B cell (primary cell): ENCODE measurements around the gene UBE2G2. TPM values are rescaled to one million over a fixed set of nuclear protein-coding genes. Genes with fewer than 3 reads are reported as not detected.

Source experiments
- ATAC-seq: fragments of 200-7000 bp; cut with Tn5 transposase; one replicate; pipeline ENCODE4 v1.10.0; 2021; ENCODE audit warnings: low read depth, mild to moderate bottlenecking, moderate number of reproducible peaks, moderate library complexity
- CTCF ChIA-PET: fragments of 350-600 bp; sonication (Branson Sonifier 250); formaldehyde crosslinking; loops from one replicate; lab custom pipeline; 2021; ENCODE audit warnings: antibody characterized with exemption, inconsistent platforms; lab: Charles Lee
- POLR2A ChIA-PET: fragments of 350-600 bp; sonication (Branson Sonifier 250); formaldehyde crosslinking; loops from one replicate; lab custom pipeline; 2021; ENCODE audit warnings: antibody characterized with exemption; lab: Charles Lee
- DNase-seq: peaks from one replicate; pipeline ENCODE4 v3.0.0; 2013
- H2AFZ ChIP-seq: 2 replicates; pipeline ENCODE4 v1.6.1; 2012; ENCODE audit warnings: mild to moderate bottlenecking, low read depth, low read length; ENCODE audit not compliant: insufficient read depth, poor library complexity, severe bottlenecking
- H3K27ac ChIP-seq, 2 donors: 1 replicate in 1 of 2; 2 replicates in 1 of 2; pipeline ENCODE4 v1.5.1; 2012 to 2013; ENCODE audit warnings: low read length in 2 of 2, mild to moderate bottlenecking in 2 of 2, moderate library complexity in 1 of 2
- H3K27me3 ChIP-seq, 4 experiments: fragments of 200-600 bp in 1 of 4; sonication (generic) in 1 of 4; replicated peaks in 1 of 4; 1 replicate in 2 of 4; 2 replicates in 2 of 4; pipeline versions ENCODE4 v1.6.1 to v1.7.0; 2013 to 2016; ENCODE audit warnings: low read length in 3 of 4, mild to moderate bottlenecking in 2 of 4, mixed read lengths in 1 of 4, moderate library complexity in 1 of 4; ENCODE audit not compliant: insufficient read depth in 4 of 4, control insufficient read depth in 3 of 4; ENCODE audit errors: control extremely low read depth in 1 of 4
- H3K36me3 ChIP-seq, 2 experiments: replicated peaks in 1 of 2; 1 replicate in 1 of 2; 2 replicates in 1 of 2; pipeline versions ENCODE4 v1.6.1 to v1.7.1; 2013; ENCODE audit warnings: low read length in 1 of 2; ENCODE audit not compliant: insufficient read depth in 2 of 2, control insufficient read depth in 1 of 2; ENCODE audit errors: control extremely low read depth in 1 of 2, extremely low read depth in 1 of 2
- H3K4me1 ChIP-seq, 2 donors: fragments of 200-600 bp in 1 of 2; sonication (generic) in 1 of 2; 1 replicate in 1 of 2; 2 replicates in 1 of 2; pipeline versions ENCODE4 v1.5.1 to v1.6.1; 2013 to 2017; ENCODE audit warnings: low read length in 2 of 2; ENCODE audit not compliant: control insufficient read depth in 2 of 2, insufficient read depth in 2 of 2
- H3K4me2 ChIP-seq: replicated peaks from 2 replicates; pipeline ENCODE3; 2012; ENCODE audit warnings: mild to moderate bottlenecking, low read depth, low read length; ENCODE audit not compliant: poor library complexity, severe bottlenecking
- H3K4me3 ChIP-seq, 5 experiments: fragments of 200-600 bp in 1 of 5; sonication (generic) in 1 of 5; 1 replicate in 3 of 5; 2 replicates in 2 of 5; pipeline versions ENCODE4 v1.5.1 to v1.7.0; 2011 to 2016; ENCODE audit warnings: low read length in 4 of 5, mild to moderate bottlenecking in 4 of 5, low read depth in 2 of 5, control low read depth in 1 of 5, moderate library complexity in 1 of 5; ENCODE audit not compliant: insufficient read depth in 1 of 5; ENCODE audit errors: control extremely low read depth in 1 of 5, extremely low read depth in 1 of 5
- H3K79me2 ChIP-seq: fragments of 200-600 bp; sonication (generic); one replicate; pipeline ENCODE4 v1.6.0; 2016; ENCODE audit warnings: low read length; ENCODE audit not compliant: control insufficient read depth, insufficient read depth
- H3K9ac ChIP-seq: fragments of 200-600 bp; sonication (generic); 2 replicates; pipeline ENCODE4 v1.6.1; 2017; ENCODE audit warnings: mild to moderate bottlenecking, low read length, moderate library complexity
- H3K9me3 ChIP-seq, 3 donors: one replicate each; pipeline versions ENCODE4 v1.6.1 to v1.7.1; 2013; ENCODE audit warnings: low read length in 2 of 3; ENCODE audit not compliant: control insufficient read depth in 2 of 3, insufficient read depth in 1 of 3; ENCODE audit errors: control extremely low read depth in 1 of 3
- H4K20me1 ChIP-seq: 2 replicates; pipeline ENCODE4 v1.6.0; 2012; ENCODE audit warnings: mild to moderate bottlenecking, low read length; ENCODE audit not compliant: insufficient read depth, control insufficient read depth, poor library complexity, severe bottlenecking
- H3K27ac Mint-ChIP-seq: one replicate; pipeline ENCODE4 v1.8.0; 2021; ENCODE audit warnings: mixed read lengths
- H3K27me3 Mint-ChIP-seq: one replicate; pipeline ENCODE4 v1.8.0; 2021; ENCODE audit warnings: mixed read lengths
- H3K4me1 Mint-ChIP-seq: one replicate; pipeline ENCODE4 v1.8.0; 2021; ENCODE audit warnings: mixed read lengths
- H3K4me3 Mint-ChIP-seq: one replicate; pipeline ENCODE4 v1.8.0; 2021; ENCODE audit warnings: mixed read lengths
- H3K9me3 Mint-ChIP-seq: one replicate; pipeline ENCODE4 v1.8.0; 2022; ENCODE audit warnings: mixed read lengths; ENCODE audit not compliant: insufficient read depth
- CTCF ChIP-seq: fragments of 200-600 bp; IDR thresholded peaks from one replicate; pipeline ENCODE4 v1.8.0; 2022; ENCODE audit warnings: antibody characterized with exemption, mild to moderate bottlenecking
- EZH2 ChIP-seq: IDR thresholded peaks from 2 replicates; pipeline ENCODE4 v1.6.1; 2012; ENCODE audit warnings: borderline replicate concordance, low read depth, mild to moderate bottlenecking, moderate library complexity, low read length; ENCODE audit not compliant: insufficient read depth, poor library complexity, severe bottlenecking
- WGBS: methylation state at CpG from one replicate; pipeline ENCODE4 v1.1.5; 2013; ENCODE audit warnings: missing lambda C conversion rate; ENCODE audit not compliant: insufficient coverage; 5-methylcytosine and 5-hydroxymethylcytosine counted together
- intact Hi-C: fragments of 100-400 bp; cut with micrococcal nuclease; formaldehyde crosslinking; loops from one replicate; pipeline ENCODE4 v1.10.0; 2022
- polyA plus RNA-seq: library from polyadenylated mRNA; depleted of rRNA; stranded (reverse); fragments of >200 nt; gene quantifications from 2 replicates; pipeline ENCODE4 v1.2.3, GENCODE V29; 2012
- total RNA-seq, 2 donors: library from RNA; stranded (reverse); fragments of 120-200 nt in 1 of 2; gene quantifications; 1 replicate in 1 of 2; 2 replicates in 1 of 2; pipeline versions ENCODE4 v1.2.3 to v1.2.4, GENCODE V29; 2013 to 2022

Gene UBE2G2
- total and polyA plus RNA-seq, 2 donors (not counting 1 experiment from before 2014, with no cell fraction given), result 96.4 to 109 TPM

GRCh38 chr21:44818640-44819011 lies 17.0 kb upstream of the UBE2G2 start:
- peak overlapping the region; percentile 7 to 80 (median 75) for H3K4me3 ChIP-seq
- CTCF ChIA-PET, result interaction anchor here (1.6 kb wide), 1 partner anchor 17 kb away, joined by 8 read pairs; the partner anchor contains the start of gene UBE2G2
- peak overlapping the region; percentile 74 for H3K4me3 Mint-ChIP-seq
- intact Hi-C loops, result loop anchor here (5.0 to 10.0 kb wide), 3 partner anchors 114 to 1844 kb away; partner anchors contain the start of genes ADARB1 and PKNOX1
- TF ChIP-seq CTCF, result no peak
- H3K9me3 ChIP-seq, result peaks cover 3 to 21% (median 11%) of the 10 kb centered on the region in 3 donors
- peaks cover 5 to 16% of the 10 kb centered on the region in 2 donors for H3K4me1 ChIP-seq
- POLR2A ChIA-PET, result no interaction called here
- peaks cover 36% of the 10 kb centered on the region for H4K20me1 ChIP-seq
- peaks cover 6% of the 10 kb centered on the region for H3K9me3 Mint-ChIP-seq
- DNase-seq (no peak), ATAC-seq (no peak)
- peak overlapping the region; percentile 92 for H3K9ac ChIP-seq
- peak overlapping the region; percentile 84 for H3K27ac Mint-ChIP-seq
- no peaks in the 10 kb centered on the region for H3K27me3 ChIP-seq
- peaks cover 8% of the 10 kb centered on the region for H3K4me1 Mint-ChIP-seq
- H3K27me3 Mint-ChIP-seq, result no peaks in the 10 kb centered on the region
- no peaks in the 10 kb centered on the region for H3K36me3 ChIP-seq
- H3K27ac ChIP-seq, result peak overlapping the region; percentile 69 to 95
- peak overlapping the region; percentile 98 for H3K4me2 ChIP-seq
- peak overlapping the region; percentile 85 for H2AFZ ChIP-seq
- 64% methylated on average over 37 of the region's 37 CpGs for WGBS
- peaks cover 31% of the 10 kb centered on the region for H3K79me2 ChIP-seq

GRCh38 chr21:44817914-44818639 lies 16.5 kb upstream of the UBE2G2 start, which contains the start of gene SUMO3:
Gene SUMO3 (minus strand): TSS chr21:44818062. CDS start chr21:44817968, 94 bp downstream.
- Histone ChIP-seq H3K36me3 (no peaks in the 10 kb centered on the region), H4K20me1 (peaks cover 42% of the 10 kb centered on the region), H3K9me3 (peaks cover 3 to 21% (median 8%) of the 10 kb centered on the region in 3 donors), H3K79me2 (peaks cover 36% of the 10 kb centered on the region), H2AFZ (peak within 1 kb of the TSS; percentile 85), H3K4me3 (peak within 1 kb of the TSS; percentile 7 to 80 (median 75)), H3K9ac (peak within 1 kb of the TSS; percentile 92), H3K27me3 (no peaks in the 10 kb centered on the region), H3K27ac (peak within 1 kb of the TSS; percentile 69 to 95), H3K4me1 (peaks cover 5 to 16% of the 10 kb centered on the region in 2 donors), H3K4me2 (peak within 1 kb of the TSS; percentile 98)
- intact Hi-C loops, result loop anchor here (1.0 to 10.0 kb wide), 5 partner anchors 17 to 1843 kb away; partner anchors contain the start of genes ADARB1, CFAP410, PKNOX1 and UBE2G2
- Mint-ChIP-seq H3K27me3 (no peaks in the 10 kb centered on the region), H3K4me1 (peaks cover 8% of the 10 kb centered on the region), H3K9me3 (peaks cover 6% of the 10 kb centered on the region), H3K4me3 (peak within 1 kb of the TSS; percentile 74), H3K27ac (peak within 1 kb of the TSS; percentile 84)
- ATAC-seq (peak; percentile 62), DNase-seq (peak; percentile 95)
- ChIA-PET CTCF (interaction anchor here (0.6 to 1.6 kb wide), 3 partner anchors 17 to 132 kb away, joined by 3 to 8 read pairs (median 5); partner anchors contain the start of gene UBE2G2), POLR2A (interaction anchor here (0.6 to 1.4 kb wide), 5 partner anchors 14 to 114 kb away, joined by 3 to 12 read pairs (median 4); partner anchors contain the start of gene UBE2G2)
- no peak for TF ChIP-seq EZH2
- TF ChIP-seq CTCF, result no peak
- under 1% methylated on average over 108 of the region's 108 CpGs for WGBS
